ENCODE results near the gene GNAS. TPM values are rescaled to one million over a fixed set of nuclear protein-coding genes. Genes with fewer than 3 reads are reported as not detected.

Gene GNAS
- polyA plus RNA-seq, 1 experiment = 1,537 TPM

- Histone ChIP-seq H3K36me3 (ENCODE audit: control insufficient read depth, insufficient read depth, low read length) (peaks cover 26% of the 10 kb centered on the region), H3K27me3 (ENCODE audit: control insufficient read depth, insufficient read depth, low read length) (no peaks in the 10 kb centered on the region), H3K4me3 (ENCODE audit: low read depth, low read length) (no peak overlapping the region)
- ChIA-PET POLR2A (no interaction called here), CTCF (no interaction called here)
- no peak for DNase-seq (ENCODE audit: low read depth)
- TF ChIP-seq CTCF (IDR thresholded peaks at IDR 0.05; ENCODE audit: insufficient read depth, low read depth, low read length) = no peak
These were observed 60.6 kb downstream of the GNAS start for GRCh38 chr20:58913079-58913478.

- Histone ChIP-seq H3K4me3 (ENCODE audit: low read depth, low read length) (no peak overlapping the region), H3K27me3 (ENCODE audit: control insufficient read depth, insufficient read depth, low read length) (peaks cover 2% of the 10 kb centered on the region; the same call in 1 of the 2 replicates), H3K36me3 (ENCODE audit: control insufficient read depth, insufficient read depth, low read length) (no peaks in the 10 kb centered on the region; the same call in 1 of the 2 replicates)
- ChIA-PET CTCF (no interaction called here), POLR2A (no interaction called here)
- TF ChIP-seq CTCF (IDR thresholded peaks at IDR 0.05; ENCODE audit: insufficient read depth, low read depth, low read length) = no peak
- no peak for DNase-seq (ENCODE audit: low read depth)
These were observed 66.1 kb downstream of the GNAS start for GRCh38 chr20:58918621-58919020.

- ChIA-PET CTCF (no interaction called here), POLR2A (no interaction called here)
- Histone ChIP-seq H3K4me3 (ENCODE audit: low read depth, low read length) (no peak overlapping the region), H3K27me3 (ENCODE audit: control insufficient read depth, insufficient read depth, low read length) (peaks cover 4% of the 10 kb centered on the region; the same call in 1 of the 2 replicates), H3K36me3 (ENCODE audit: control insufficient read depth, insufficient read depth, low read length) (no peaks in the 10 kb centered on the region; the same call in 1 of the 2 replicates)
- TF ChIP-seq CTCF (IDR thresholded peaks at IDR 0.05; ENCODE audit: insufficient read depth, low read depth, low read length) = no peak
- no peak for DNase-seq (ENCODE audit: low read depth)
These were observed 69.0 kb downstream of the GNAS start for GRCh38 chr20:58921564-58921963.

- peaks cover 4% of the 10 kb centered on the region; the same call in 1 of the 2 replicates for H3K27me3 ChIP-seq (ENCODE audit: control insufficient read depth, insufficient read depth, low read length)
- CTCF ChIA-PET = no interaction called here
- TF ChIP-seq CTCF (IDR thresholded peaks at IDR 0.05; ENCODE audit: insufficient read depth, low read depth, low read length) = no peak
- H3K36me3 ChIP-seq (ENCODE audit: control insufficient read depth, insufficient read depth, low read length) = no peaks in the 10 kb centered on the region; the same call in 1 of the 2 replicates
- no peak for DNase-seq (ENCODE audit: low read depth)
- H3K4me3 ChIP-seq (ENCODE audit: low read depth, low read length) = no peak overlapping the region
- POLR2A ChIA-PET = no interaction called here
These were observed 69.5 kb downstream of the GNAS start for GRCh38 chr20:58922036-58922435.

GRCh38 chr20:58923117-58923712, 70.7 kb downstream of the GNAS start:
- POLR2A ChIA-PET = no interaction called here
- DNase-seq (ENCODE audit: low read depth) = no peak
- Histone ChIP-seq H3K36me3 (ENCODE audit: control insufficient read depth, insufficient read depth, low read length) (no peaks in the 10 kb centered on the region; the same call in 1 of the 2 replicates), H3K27me3 (ENCODE audit: control insufficient read depth, insufficient read depth, low read length) (peaks cover 4% of the 10 kb centered on the region; the same call in 1 of the 2 replicates), H3K4me3 (ENCODE audit: low read depth, low read length) (no peak overlapping the region)
- no peak for TF ChIP-seq CTCF (IDR thresholded peaks at IDR 0.05; ENCODE audit: insufficient read depth, low read depth, low read length)
- CTCF ChIA-PET = interaction anchor here (0.6 to 0.7 kb wide), 2 partner anchors 11 to 40 kb away, joined by 3 read pairs; no protein-coding TSS in a partner anchor

All from BJ (cell line).